Peyer's patch (tissue), 4 donors: Measurements from ENCODE around the gene CPNE8.

Experiments
- POLR2A ChIP-seq, 2 donors: fragments of 450-650 bp; IDR thresholded peaks; one replicate each; pipeline ENCODE4 v1.5.1; 2017; ENCODE audit warnings: antibody characterized with exemption in 2 of 2, mild to moderate bottlenecking in 2 of 2, moderate library complexity in 2 of 2
- TF ChIP-seq, protein P1 (sequence below), 6 experiments: fragments of 450-650 bp in 4 of 6; fragments of 200-600 bp in 2 of 6; sonication (generic) in 1 of 6; IDR thresholded peaks; one replicate each; pipeline ENCODE4 v1.5.1; 2017 to 2019; ENCODE audit warnings: antibody characterized with exemption in 6 of 6, mild to moderate bottlenecking in 3 of 6, moderate library complexity in 1 of 6

DNA sequence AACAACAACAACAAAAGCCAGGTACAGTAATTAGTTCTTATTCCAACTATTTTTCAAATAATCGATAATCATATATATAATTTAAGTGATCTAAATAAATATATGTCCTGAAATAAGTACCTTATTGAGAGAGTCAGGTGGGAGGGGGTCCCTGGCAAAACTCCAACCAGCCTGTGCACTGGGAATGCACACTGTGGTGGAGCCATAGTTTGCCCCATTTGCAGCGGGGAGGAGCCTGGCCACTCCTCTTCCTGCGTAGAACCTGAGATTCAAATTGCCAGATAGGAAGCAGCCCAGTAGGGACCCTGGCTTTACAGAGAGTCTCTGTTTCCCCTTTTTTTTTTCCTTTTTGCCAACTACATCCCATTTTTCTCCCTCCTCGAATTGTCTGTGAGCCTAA lies 26.4 kb downstream of the CPNE8 start:
- TF ChIP-seq, protein P1, sequence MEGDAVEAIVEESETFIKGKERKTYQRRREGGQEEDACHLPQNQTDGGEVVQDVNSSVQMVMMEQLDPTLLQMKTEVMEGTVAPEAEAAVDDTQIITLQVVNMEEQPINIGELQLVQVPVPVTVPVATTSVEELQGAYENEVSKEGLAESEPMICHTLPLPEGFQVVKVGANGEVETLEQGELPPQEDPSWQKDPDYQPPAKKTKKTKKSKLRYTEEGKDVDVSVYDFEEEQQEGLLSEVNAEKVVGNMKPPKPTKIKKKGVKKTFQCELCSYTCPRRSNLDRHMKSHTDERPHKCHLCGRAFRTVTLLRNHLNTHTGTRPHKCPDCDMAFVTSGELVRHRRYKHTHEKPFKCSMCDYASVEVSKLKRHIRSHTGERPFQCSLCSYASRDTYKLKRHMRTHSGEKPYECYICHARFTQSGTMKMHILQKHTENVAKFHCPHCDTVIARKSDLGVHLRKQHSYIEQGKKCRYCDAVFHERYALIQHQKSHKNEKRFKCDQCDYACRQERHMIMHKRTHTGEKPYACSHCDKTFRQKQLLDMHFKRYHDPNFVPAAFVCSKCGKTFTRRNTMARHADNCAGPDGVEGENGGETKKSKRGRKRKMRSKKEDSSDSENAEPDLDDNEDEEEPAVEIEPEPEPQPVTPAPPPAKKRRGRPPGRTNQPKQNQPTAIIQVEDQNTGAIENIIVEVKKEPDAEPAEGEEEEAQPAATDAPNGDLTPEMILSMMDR (IDR thresholded peaks at IDR 0.05): no peak
- no peak for TF ChIP-seq POLR2A (IDR thresholded peaks at IDR 0.05)
